Stimulated activated CD8-positive, alpha-beta memory T cell treated with anti-CD3 and anti-CD28 coated beads, Interleukin-7, amount 100 ng/mL, for 1 hour (primary cell): ENCODE data around the gene PTPN21.

Experiments used
- DNase-seq, 2 donors: peaks; one replicate each; pipeline ENCODE4 v3.0.0-alpha.2; 2020; ENCODE audit warnings: low read depth in 2 of 2

The PTPN21 gene

DNA sequence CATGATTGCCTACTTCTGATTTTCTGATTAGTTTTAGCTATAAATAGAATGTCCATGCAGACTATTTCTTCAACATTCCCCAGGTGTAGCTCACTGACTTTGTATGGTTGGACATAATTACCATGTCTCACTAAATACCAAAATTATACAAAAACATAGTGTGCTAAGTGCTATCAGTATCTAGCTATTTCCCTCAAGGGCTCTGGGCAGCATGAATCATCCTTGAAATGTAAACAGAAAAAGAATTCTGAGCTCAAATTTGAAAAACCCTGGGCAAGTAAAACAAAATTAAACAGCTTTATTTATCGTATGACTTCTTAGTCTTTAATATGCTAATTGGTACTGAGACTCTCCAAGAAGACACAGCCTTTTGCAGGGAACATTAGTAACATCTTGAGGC, 86.4 kb downstream of the PTPN21 start:
- DNase-seq, result no peak

DNA sequence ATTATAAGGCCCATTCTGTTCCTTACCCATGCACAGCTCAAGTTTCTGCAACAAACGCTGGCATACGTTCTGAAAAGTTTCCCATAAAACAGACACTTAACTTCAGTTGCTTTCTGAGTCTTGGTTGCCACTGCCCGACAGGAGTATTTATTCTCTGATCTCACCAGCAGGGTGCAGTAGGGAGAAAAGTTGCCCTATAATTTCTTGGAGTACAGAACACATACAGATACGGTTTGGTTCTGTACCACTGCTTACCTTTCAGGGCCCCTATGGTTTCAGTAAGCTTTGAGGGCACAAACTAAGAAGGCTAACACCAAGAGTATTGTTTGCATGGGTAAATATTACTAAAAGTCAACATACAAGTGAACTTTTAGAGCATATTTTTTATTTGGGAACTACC, 91.5 kb downstream of the PTPN21 start:
- DNase-seq, result no peak

DNA sequence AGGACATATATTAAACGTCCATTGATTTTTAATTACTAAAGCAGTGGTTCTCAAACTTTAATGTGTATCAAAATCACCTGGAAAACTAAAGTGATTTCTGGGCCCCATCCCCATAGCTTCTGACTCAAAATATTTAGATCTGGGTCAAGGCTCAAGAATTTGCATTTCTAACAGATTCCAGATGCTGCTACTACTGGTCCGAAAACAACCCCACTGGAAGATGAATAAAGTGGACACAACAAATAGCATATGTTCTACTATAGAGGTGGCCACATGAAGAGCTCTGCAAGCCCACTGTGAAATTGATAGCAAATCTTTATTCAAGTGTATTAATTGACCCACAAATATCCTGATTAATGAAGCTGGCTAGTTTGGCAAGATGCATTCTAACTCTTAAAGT, 99.9 kb downstream of the PTPN21 start:
- DNase-seq, result no peak

GRCh38 chr14:88452231-88452630, 102.6 kb downstream of the PTPN21 start:
- DNase-seq, result no peak

GRCh38 chr14:88439088-88439487, 115.7 kb downstream of the PTPN21 start:
- no peak for DNase-seq

DNA sequence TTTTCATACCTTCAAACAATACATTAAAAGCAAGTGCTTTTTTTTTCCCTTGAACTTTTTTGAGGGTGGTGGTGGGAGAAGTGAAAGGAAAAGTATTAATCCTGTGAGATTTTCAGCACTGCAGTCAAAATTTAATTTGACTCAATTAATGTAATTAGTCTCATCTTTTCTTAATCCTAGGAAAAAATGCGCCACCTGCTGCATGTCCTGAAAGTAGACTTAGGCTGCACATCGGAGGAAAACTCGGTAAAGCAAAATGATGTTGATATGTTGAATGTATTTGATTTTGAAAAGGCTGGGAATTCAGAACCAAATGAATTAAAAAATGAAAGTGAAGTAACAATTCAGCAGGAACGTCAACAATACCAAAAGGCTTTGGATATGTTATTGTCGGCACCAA, 117.1 kb downstream of the PTPN21 start:
- DNase-seq, result no peak

DNA sequence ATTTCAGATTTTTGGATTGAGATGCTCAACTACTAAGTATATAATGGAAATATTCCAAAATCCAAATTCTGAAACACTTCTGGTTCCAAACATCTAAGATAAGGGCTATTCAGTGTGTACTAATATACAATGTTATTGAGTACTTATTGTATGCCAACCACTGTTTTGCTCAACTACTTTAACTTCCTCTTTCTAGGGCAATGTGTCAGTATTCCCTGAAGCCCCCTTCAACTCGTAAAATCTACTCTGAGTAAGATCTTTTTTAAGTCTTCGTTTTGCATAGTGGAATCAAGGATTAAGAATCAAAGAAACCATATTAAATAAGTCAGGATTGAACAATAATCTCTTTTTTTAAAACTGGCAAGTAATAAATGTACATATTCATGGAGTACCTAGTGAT, 123.8 kb downstream of the PTPN21 start:
- no peak for DNase-seq

DNA sequence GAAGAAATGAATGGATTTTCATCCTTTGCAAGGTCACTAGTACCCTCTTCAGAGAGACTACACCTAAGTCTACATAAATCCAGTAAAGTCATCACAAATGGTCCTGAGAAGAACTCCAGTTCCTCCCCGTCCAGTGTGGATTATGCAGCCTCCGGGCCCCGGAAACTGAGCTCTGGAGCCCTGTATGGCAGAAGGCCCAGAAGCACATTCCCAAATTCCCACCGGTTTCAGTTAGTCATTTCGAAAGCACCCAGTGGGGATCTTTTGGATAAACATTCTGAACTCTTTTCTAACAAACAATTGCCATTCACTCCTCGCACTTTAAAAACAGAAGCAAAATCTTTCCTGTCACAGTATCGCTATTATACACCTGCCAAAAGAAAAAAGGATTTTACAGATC, 128.5 kb downstream of the PTPN21 start:
- no peak for DNase-seq

GRCh38 chr14:88424573-88424972, 130.2 kb downstream of the PTPN21 start:
- DNase-seq, result no peak

DNA sequence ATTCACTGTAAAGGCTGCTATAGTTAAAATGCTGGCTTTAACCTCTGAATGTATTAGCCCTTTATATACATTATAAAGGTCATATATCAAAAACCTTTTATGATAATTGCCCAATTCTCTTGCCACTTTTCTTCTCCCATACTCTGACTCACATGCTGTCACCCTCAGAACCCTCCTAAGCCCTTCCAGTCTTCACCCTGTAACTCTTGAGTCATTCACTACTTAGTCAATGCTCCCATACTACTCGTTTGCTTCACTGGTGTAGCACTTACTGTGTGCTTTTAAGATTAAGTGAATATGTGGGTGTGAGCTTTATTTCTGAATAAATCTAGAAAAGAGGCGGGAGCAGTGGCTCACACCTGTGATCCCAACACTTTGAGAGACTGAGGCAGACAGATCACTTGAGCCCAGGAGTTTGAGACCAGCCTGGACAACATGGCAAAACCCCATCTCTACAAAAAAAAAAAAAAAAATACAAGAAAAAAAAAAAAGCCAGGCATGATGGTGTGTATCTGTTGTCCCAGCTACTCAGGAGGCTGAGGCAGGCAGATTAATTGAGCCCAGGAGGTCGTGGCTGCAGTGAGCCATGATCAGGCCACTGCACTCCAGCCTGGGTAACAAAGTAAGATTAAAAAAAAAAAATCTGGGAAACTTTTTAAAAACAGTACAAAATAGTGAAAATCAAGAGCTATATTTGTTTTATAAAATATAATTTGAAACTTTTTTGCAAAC, 131.7 kb downstream of the PTPN21 start:
- DNase-seq, result no peak

- no peak for DNase-seq
These were observed 132.8 kb downstream of the PTPN21 start for GRCh38 chr14:88422047-88422446.

GRCh38 chr14:88421286-88421685, 133.5 kb downstream of the PTPN21 start:
- DNase-seq, result no peak

- no peak for DNase-seq
These were observed 134.6 kb downstream of the PTPN21 start for GRCh38 chr14:88420187-88420586.

- no peak for DNase-seq
These were observed 137.2 kb downstream of the PTPN21 start for GRCh38 chr14:88417594-88417993.
